NCI-H1092 treated with DMSO at 0.1 percent for 48 hours (cell line): ENCODE results near the gene POU2AF3.

ENCODE experiments used
- DNase-seq: peaks from one replicate; lab custom pipeline; 2025; lab: John Stamatoyannopoulos, UW

POU2AF3 gene

DNA sequence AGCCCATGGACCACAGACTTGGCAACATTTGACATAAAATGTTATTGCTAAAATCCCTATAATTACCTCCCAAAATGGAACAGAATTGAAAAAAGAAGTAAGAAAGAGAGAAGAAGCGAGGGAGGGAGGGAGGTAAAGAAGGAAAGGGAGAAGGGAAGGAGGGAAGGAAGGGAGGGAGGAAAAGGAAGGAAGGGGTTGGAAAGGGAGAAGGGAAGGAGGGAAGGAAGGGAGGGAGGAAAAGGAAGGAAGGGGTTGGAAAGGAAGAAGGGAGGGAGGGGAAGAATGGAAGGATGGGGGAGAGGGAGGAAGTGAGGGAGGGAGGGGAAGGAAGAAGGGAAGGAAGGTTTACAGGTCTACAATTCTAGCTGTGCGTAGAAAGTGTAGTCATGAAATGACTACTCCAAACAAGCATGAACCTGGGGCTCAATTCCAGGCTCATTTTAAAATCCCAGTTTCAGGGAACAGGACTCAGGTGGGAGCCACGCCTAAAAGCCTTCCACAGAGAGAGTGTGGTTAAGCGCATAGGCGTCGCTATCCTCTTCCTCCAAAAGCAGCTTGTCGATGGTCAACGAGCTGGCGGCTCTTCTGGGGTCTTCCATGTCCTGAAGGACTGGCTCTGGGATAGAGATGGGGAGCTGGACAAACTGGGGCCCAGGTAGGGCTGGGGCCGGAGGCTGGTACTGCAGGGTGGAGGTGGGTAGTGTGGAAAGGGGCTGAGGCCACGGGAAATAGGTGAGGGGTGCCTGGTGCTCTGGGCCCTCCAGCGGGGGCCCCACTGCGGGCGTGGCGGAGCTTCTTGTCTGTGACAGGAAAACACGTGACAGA is 55.6 kb downstream of the POU2AF3 start:
- no peak for DNase-seq

- DNase-seq, result no peak
Measured at GRCh38 chr11:111354601-111354891, 56.2 kb downstream of the POU2AF3 start.

DNA sequence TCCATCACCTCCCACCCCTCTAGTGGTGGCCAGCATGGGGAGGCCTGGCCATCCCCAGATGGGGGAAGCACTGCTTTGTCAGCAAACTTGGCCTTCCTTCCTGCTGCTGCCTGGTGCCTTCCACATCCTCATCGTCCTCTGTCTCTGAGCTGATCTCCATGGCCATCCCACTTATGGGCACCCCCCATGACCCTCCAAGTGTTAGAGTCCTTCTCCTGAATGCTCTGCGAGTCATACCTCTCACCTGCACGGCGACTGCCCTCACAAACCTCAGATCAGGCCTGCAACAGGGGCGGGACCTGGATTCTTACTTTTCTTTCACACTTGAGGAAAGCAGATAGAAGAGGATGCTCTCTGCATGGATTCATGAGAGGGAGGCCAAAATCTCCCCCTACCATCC is 56.8 kb downstream of the POU2AF3 start:
- DNase-seq, result no peak

DNA sequence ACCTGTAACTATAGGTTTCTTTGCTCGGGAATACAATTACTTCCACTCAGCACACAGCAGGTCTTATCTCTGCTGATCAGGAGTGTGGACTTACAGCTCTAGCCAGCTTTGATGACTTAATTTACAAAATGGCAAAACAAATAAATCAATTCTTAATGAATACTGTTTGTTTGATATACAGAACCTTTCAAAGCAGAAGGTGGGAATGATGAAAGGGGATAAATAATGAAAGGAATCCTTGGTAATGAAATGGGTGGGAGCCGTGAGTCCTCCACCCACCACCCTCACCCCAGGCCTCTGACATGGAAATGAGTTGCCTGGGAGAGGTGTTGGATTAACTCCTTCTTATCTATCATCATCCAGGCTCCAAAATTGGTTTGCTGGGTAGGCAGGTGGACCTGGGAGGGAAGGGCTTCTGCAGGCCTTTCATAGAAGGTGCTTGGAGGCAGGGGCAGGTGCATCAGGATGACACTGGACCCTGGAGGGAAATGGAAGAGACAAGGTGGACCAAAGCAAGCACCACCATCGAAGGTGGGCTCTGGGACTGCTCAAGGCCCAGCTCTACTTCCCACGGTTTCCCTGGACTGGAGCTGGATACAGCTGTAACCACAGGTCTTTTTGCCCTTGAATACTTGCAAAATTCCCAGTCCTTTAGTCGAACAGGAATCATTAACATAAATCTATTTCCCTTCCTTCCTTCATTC is 57.8 kb downstream of the POU2AF3 start:
- no peak for DNase-seq

- DNase-seq, result no peak
Measured at GRCh38 chr11:111356660-111357048, 58.3 kb downstream of the POU2AF3 start.

DNA sequence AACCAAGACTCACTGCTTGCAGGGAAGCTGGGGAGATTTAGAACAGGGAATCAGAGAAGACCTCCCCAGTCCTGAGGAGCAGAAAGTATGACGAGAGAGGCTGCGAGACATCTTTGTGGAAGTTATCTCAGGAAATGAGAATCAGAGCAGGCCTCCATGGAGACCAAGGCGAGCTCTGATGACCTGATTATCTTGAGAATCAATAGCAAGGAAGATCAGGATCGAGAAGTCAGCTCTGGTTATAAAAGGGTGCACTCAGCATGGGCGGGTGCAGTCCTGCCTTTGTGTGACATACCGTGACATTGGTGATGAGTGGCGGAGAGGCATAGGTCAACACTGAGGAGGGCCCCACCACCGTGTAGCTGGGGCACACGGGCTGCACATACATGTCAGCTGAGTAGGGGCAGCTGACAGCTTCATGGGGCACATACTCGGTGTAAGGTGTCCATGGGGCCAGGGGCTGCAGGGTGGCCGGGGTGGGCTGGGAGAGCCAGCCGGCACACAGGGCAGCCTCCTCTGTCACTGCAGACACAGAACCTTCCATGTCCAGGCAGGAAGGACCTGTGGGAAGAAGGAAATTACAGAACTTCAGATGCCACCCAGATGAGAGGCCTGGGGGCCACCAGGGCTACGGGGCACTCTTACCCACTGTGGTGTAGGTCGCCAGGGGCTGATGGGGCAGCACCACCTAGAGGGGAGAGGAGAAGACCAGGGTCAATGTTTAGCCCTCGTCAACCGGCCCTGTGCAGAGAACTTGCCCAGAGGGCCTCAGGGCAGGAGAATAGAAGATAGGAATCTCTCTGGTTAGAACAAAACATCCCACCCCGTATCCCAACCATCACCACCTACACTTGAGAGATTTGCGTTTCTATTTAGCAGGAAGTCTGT is 59.0 kb downstream of the POU2AF3 start:
- DNase-seq, result no peak
